Stomach (tissue), 9 donors: Measurements from ENCODE around the gene C1QTNF9B. TPM values are rescaled to one million over a fixed set of nuclear protein-coding genes. Genes with fewer than 3 reads are reported as not detected.

ENCODE experiments used
- DNase-seq, 2 donors: peaks; one replicate each; pipeline versions ENCODE4 v3.0.0 to v3.0.0-alpha.2; 2013 to 2019
- H3K27ac ChIP-seq, 5 donors: fragments of 200-600 bp in 4 of 5; sonication (generic) in 4 of 5; one replicate each; pipeline ENCODE4 v1.5.1; 2013 to 2019; ENCODE audit warnings: mild to moderate bottlenecking in 1 of 5, moderate library complexity in 1 of 5
- H3K27me3 ChIP-seq, 3 donors: fragments of 200-600 bp; sonication (generic); one replicate each; pipeline ENCODE4 v1.5.1; 2017 to 2019; ENCODE audit warnings: mixed run types in 1 of 3
- H3K36me3 ChIP-seq, 4 donors: fragments of 200-600 bp; sonication (generic); 1 replicate in 3 of 4; 2 replicates in 1 of 4; pipeline ENCODE4 v1.5.1; 2016 to 2019
- H3K4me1 ChIP-seq, 4 donors: fragments of 200-600 bp; sonication (generic); one replicate each; pipeline ENCODE4 v1.5.1; 2016 to 2019
- H3K4me3 ChIP-seq, 4 donors: fragments of 200-600 bp; sonication (generic) in 3 of 4; one replicate each; pipeline ENCODE4 v1.5.1; 2016 to 2019; ENCODE audit warnings: mild to moderate bottlenecking in 1 of 4
- H3K9me3 ChIP-seq, 4 donors: fragments of 200-600 bp; sonication (generic); one replicate each; pipeline ENCODE4 v1.5.1; 2016 to 2019
- EP300 ChIP-seq: sonication (generic); formaldehyde crosslinking; IDR thresholded peaks from one replicate; pipeline ENCODE4 v1.6.1; 2017; ENCODE audit warnings: antibody characterized with exemption
- POLR2A ChIP-seq, 4 donors: fragments of 450-650 bp; IDR thresholded peaks; one replicate each; pipeline ENCODE4 v1.6.1; 2016; ENCODE audit warnings: antibody characterized with exemption in 4 of 4, control low read depth in 2 of 4, mild to moderate bottlenecking in 1 of 4, moderate library complexity in 1 of 4
- POLR2AphosphoS5 ChIP-seq, 3 donors: sonication (generic); formaldehyde crosslinking; IDR thresholded peaks; one replicate each; pipeline ENCODE4 v1.6.1; 2016; ENCODE audit warnings: antibody characterized with exemption in 3 of 3
- WGBS, 5 donors: extraction: QIAGEN DNeasy Blood & Tissue Kit in 3 of 5; methylation state at CpG; one replicate each; pipeline versions ENCODE4 v1.1.5 to v1.1.7; 2013 to 2018; 5-methylcytosine and 5-hydroxymethylcytosine counted together
- intact Hi-C: fragments of 100-400 bp; cut with DNase I; formaldehyde crosslinking; loops from one replicate; pipeline ENCODE4 v1.15.1; 2023; ENCODE audit warnings: low total_unique reads
- polyA plus RNA-seq, 3 donors: library from polyadenylated mRNA; stranded (reverse); fragments of 200-250 nt; gene quantifications; one replicate each; pipeline ENCODE4 v1.2.3, GENCODE V29; 2013
- total RNA-seq, 5 donors: library from RNA; depleted of rRNA; stranded (reverse); fragments of >200 nt; gene quantifications; one replicate each; pipeline versions ENCODE4 v1.1.0 to v1.2.3, GENCODE V29; 2014 to 2016
- TF ChIP-seq, protein P1 (sequence below), 7 experiments: fragments of 450-650 bp in 4 of 7; fragments of 200-600 bp in 3 of 7; sonication (generic) in 3 of 7; IDR thresholded peaks; one replicate each; pipeline ENCODE4 v1.5.1; 2016 to 2019; ENCODE audit warnings: antibody characterized with exemption in 7 of 7, control low read depth in 2 of 7, mild to moderate bottlenecking in 1 of 7
- donor health status: healthy with polysubstance abuse.
- donor health status: Bipolar disorder and iron deficiency.
- donor health status: healthy.

C1QTNF9B gene
- total and polyA plus RNA-seq, 8 donors: not detected

DNA sequence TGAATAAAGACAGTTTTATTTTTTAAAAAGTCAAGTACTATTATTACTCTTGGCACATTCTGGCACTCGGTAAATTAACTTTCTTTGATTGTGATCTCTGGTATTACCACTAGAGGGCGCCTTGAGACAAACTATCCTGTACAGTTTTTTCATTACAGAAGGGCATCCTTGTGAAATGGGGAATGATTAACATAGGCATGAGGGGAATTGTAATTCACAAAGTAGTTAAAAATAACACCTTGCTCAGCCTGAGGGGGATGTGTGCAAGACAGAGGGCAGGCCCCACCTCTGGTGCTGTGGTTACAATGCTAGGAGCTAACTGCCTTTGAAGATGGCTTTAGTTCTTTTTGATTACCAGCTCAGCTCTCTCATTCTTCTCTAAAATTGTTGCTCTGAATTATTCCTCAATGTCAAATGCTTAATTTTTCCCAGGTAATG lies 24.2 kb upstream of the C1QTNF9B start:
- H3K27me3 ChIP-seq: no peaks in the 10 kb centered on the region
- DNase-seq: peak in 1 of 2 donors; percentile 62
- no peak overlapping the region for H3K27ac ChIP-seq
- no peak overlapping the region for H3K4me3 ChIP-seq
- WGBS, 5 donors: 14 to 24% (median 22%) methylated on average over 2 of the region's 2 CpGs
- H3K4me1 ChIP-seq: no peaks in the 10 kb centered on the region
- intact Hi-C loops: no loop called here
- TF ChIP-seq, protein P1, sequence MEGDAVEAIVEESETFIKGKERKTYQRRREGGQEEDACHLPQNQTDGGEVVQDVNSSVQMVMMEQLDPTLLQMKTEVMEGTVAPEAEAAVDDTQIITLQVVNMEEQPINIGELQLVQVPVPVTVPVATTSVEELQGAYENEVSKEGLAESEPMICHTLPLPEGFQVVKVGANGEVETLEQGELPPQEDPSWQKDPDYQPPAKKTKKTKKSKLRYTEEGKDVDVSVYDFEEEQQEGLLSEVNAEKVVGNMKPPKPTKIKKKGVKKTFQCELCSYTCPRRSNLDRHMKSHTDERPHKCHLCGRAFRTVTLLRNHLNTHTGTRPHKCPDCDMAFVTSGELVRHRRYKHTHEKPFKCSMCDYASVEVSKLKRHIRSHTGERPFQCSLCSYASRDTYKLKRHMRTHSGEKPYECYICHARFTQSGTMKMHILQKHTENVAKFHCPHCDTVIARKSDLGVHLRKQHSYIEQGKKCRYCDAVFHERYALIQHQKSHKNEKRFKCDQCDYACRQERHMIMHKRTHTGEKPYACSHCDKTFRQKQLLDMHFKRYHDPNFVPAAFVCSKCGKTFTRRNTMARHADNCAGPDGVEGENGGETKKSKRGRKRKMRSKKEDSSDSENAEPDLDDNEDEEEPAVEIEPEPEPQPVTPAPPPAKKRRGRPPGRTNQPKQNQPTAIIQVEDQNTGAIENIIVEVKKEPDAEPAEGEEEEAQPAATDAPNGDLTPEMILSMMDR (IDR thresholded peaks at IDR 0.05): peak in 4 of 7 experiments; percentile 29 to 63 (median 50)
- TF ChIP-seq EP300: no peak
- no peaks in the 10 kb centered on the region for H3K9me3 ChIP-seq
- H3K36me3 ChIP-seq: no peaks in the 10 kb centered on the region

DNA sequence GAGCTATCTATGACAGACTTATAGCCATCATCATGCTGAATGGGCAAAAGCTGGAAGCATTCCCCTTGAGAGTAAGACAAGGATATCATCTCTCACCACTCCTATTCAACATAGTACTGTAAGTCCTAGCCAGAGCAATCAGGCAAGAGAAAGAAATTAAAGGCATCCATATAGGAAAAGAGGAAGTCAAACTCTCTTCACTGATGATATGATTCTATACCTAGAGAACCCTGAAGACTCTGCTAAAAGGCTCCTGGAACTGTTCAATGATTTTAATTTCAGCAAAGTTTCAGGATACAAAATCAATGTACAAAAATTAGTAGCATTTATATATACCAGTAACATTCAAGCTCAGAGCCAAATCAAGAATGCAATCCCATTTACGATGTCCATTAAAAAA lies 21.7 kb upstream of the C1QTNF9B start:
- Histone ChIP-seq H3K9me3 (no peaks in the 10 kb centered on the region), H3K36me3 (no peaks in the 10 kb centered on the region), H3K4me1 (no peaks in the 10 kb centered on the region), H3K27ac (no peak overlapping the region), H3K4me3 (no peak overlapping the region), H3K27me3 (peaks cover 0 to 18% (median 0%) of the 10 kb centered on the region in 3 donors)
- 93 to 98% (median 96%) methylated on average over 1 of the region's 1 CpG for WGBS, 5 donors
- intact Hi-C loops: no loop called here
- TF ChIP-seq EP300: no peak
- TF ChIP-seq, protein P1 (IDR thresholded peaks at IDR 0.05): no peak
- TF ChIP-seq POLR2AphosphoS5 (IDR thresholded peaks at IDR 0.05): no peak
- TF ChIP-seq POLR2A (IDR thresholded peaks at IDR 0.05): no peak
- no peak for DNase-seq

DNA sequence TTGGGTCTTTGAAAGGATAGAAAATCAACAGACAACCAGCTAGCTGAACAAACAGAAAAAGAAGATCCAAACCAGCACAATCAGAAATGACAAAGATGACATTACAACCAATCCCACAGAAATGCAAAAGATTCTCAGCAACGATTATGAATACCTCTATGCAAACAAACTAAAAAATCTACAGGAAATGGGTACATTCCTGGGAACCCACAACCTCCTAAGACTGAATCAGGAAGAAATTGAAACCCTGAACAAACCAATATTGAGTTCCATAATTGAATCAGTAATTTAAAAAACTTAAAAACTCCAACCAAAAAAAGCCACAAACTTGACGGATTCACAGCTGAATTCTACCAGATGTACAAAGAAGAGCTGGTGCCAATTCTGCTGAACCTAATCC lies 20.9 kb upstream of the C1QTNF9B start:
- no peak for TF ChIP-seq POLR2A (IDR thresholded peaks at IDR 0.05)
- no peak for TF ChIP-seq POLR2AphosphoS5 (IDR thresholded peaks at IDR 0.05)
- TF ChIP-seq, protein P1 (IDR thresholded peaks at IDR 0.05): no peak
- TF ChIP-seq EP300: no peak
- Histone ChIP-seq H3K4me3 (no peak overlapping the region), H3K27ac (no peak overlapping the region), H3K36me3 (no peaks in the 10 kb centered on the region), H3K4me1 (no peaks in the 10 kb centered on the region), H3K27me3 (peaks cover 0 to 18% (median 0%) of the 10 kb centered on the region in 3 donors), H3K9me3 (no peaks in the 10 kb centered on the region)
- DNase-seq: no peak
- intact Hi-C loops: no loop called here
- WGBS, 5 donors: 71 to 82% (median 76%) methylated on average over 2 of the region's 2 CpGs

DNA sequence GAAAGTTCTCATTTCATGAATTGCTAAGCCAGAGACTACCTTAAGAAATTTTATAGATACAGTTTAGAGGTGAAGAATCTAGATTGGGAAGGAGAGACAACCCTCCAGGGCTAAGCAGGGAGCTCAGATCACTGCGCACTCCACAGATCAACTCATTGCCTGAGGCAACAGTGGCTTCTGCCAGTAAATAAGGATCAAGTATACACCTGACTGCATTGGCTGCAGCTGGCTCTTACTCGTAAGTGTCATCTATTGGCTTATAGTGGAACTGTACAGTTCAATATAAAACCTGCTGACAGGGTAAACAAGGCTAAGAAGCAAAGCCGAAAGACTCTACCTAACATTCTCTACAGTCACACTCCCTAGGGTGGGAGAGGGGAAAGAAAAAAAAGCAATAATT lies 18.0 kb upstream of the C1QTNF9B start:
- Histone ChIP-seq H3K9me3 (no peaks in the 10 kb centered on the region), H3K4me1 (no peaks in the 10 kb centered on the region), H3K27ac (no peak overlapping the region), H3K4me3 (no peak overlapping the region), H3K27me3 (peaks cover 0 to 18% (median 0%) of the 10 kb centered on the region in 3 donors), H3K36me3 (no peaks in the 10 kb centered on the region)
- TF ChIP-seq, protein P1 (IDR thresholded peaks at IDR 0.05): no peak
- TF ChIP-seq POLR2AphosphoS5 (IDR thresholded peaks at IDR 0.05) (no peak), POLR2A (IDR thresholded peaks at IDR 0.05) (no peak), EP300 (no peak)
- intact Hi-C loops: no loop called here
- WGBS, 5 donors: 66 to 97% (median 83%) methylated on average over 3 of the region's 3 CpGs
- no peak for DNase-seq
